Ureter (tissue), 1 donor: ENCODE data around the gene SLC29A1. TPM values are rescaled to one million over a fixed set of nuclear protein-coding genes. Genes with fewer than 3 reads are reported as not detected.
"Not testable (repeated sequence)": the region's sequence is repeated elsewhere in the genome, so short reads cannot be mapped to it uniquely, and the experiment has no call there.

Experiments
- DNase-seq: peaks from one replicate; pipeline ENCODE4 v3.0.0-alpha.2; 2020; ENCODE audit warnings: low spot score
- total RNA-seq: library from RNA; stranded (reverse); gene quantifications from one replicate; pipeline ENCODE4 v1.2.4, GENCODE V29; 2023
- donor health status: DM: yes; HTN: yes; CAD: no.

Gene SLC29A1
- total RNA-seq, result 58.1 TPM

DNA sequence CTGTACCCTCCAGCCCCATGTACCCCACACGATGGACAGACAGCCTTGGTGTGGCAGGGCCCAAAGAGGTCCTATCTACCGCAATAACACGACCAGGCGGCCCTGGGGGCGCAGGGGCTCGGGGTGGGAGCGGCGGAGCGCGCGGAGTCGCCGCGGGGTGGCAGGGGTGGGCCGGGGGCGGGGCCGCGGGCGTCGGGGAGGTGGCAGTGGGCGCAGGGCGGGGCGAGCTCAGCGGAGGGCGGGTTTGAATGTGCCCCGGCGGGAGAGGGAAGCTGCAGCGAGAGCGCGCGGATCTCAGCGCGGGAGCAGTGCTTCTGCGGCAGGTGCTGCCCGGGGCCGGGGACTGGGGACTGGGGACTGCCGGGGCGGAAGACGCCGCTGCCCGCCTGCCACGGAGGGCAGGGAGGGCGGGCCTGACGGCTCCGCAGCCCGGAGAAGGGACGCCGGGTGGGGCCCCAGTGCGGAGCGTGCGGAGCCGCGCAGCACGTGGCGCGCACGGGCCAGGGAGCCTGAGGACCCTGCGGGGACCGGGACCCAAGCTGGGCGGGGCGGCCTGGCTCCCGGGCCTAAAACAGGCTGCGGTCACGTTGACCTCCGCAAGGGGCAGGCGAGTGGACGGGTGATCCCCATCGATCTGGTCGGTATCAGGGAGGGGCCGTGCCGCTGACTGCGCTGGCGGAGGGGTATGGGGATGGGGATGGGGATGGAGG lies at the start of gene SLC29A1:
Gene SLC29A1 (plus strand): TSS at position 277 of the 710 bp plus-strand sequence. CDS start 3,719 bp downstream, outside the sequence.
- DNase-seq, result peak; percentile 83

DNA sequence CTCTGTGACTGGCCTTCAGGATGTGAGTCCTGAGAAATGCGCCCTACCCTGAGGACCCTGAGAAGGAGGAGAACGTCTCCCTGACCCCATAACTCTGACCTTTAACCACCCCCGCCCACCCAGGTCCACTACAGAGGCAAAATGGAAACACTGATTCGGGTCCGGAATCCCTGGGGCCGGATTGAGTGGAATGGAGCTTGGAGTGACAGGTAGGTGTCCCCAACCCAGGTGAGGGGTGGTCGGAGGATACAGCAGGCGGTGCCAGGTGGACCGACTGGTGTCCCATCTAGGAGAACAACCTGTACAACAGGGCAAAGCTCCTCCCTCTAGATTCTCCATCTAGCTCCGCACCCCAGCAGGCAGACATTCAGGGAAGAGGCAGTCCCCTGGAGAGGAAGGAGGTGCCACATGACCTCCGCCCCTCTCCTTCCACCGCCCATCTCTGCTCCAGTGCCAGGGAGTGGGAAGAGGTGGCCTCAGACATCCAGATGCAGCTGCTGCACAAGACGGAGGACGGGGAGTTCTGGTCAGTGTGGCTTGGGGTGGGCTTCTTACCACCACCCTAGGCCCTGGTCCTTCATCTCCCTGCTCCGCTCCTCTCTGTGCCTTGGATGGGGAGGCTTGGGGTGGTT lies 47.1 kb upstream of the SLC29A1 start:
- no peak for DNase-seq

DNA sequence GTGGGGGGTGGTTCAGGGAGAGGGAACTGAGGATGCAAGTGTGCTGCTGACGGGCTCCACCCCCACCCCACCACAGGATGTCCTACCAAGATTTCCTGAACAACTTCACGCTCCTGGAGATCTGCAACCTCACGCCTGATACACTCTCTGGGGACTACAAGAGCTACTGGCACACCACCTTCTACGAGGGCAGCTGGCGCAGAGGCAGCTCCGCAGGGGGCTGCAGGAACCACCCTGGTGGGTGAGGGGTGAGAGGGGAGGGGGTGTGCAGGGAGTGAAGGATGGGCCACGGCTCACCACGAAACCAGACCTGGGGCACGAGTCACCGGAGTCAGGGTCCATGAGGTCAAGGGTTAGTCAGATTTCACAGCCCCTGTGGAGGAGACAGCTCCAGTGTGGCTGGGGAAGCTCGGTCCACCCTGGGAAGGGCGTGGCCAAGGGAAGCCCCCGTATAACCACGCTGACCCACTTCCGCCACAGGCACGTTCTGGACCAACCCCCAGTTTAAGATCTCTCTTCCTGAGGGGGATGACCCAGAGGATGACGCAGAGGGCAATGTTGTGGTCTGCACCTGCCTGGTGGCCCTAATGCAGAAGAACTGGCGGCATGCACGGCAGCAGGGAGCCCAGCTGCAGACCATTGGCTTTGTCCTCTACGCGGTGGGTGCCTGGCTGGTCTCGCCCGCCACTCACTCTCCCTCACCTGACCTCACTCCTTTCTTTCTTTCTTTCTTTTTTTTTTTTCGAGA lies 46.5 kb upstream of the SLC29A1 start:
- DNase-seq, result no peak

DNA sequence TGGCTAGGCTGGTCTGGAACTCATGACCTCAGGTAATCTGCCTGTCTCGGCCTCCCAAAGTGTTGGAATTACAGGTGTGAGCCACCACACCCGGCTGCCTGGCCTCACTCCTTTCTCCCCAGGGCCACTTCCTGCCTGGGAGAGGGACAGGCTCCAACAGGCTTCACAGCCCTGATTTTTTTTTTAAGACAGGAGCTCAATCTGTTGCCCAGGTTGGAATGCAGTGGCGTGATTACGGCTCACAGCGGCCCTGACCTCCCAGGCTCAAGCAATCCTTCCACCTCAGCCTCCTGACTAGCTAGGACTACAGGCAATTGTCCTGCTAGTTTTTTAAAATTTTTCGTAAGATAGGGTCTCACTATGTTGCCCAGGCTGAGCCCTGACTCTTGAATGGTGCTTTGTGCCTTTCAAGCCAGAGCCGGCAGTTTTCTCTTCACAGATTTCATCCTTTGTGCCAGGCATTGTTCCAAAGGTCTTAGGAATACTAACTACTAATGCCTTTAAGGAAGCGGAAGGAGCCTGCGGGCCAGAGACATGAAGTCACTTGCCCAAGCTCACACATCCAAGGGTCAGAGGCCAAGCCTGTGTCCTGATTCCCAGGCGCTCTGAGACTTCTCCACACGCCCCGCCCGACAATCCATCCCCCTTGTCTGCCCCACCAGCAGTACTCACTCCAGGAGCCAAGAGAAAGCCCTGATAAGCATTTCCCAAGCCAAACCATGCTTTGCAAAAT lies 45.5 kb upstream of the SLC29A1 start:
- DNase-seq, result no peak

DNA sequence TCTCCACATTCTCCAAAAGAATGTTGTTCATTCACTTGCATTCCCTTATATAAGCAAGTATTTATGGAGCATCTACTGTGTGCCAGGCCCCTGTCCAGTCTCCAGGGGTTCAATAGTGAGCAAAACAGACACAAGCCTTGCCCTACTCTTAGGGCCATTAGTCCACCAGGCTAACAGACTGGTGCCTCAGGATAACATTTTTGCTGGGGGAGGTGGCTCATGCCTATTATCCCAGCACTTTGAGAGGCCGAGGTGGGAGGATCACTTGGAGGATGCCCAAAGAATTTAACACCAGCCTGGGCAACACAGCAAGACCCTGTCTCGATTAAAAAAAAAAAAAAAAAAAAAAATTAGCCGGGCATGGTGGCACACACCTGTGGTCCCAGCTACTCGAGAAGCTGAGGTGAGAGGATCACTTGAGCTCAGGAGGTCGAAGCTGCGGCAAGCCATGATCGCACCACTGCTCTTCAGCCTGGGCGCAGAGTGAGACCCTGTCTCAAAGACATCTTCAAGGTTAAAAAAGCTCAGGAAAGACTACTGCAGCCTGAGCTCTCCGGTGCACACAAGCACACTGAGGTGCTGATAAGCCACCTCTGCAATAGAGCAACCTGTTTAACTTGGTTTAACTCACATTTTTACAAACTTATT lies 44.8 kb upstream of the SLC29A1 start:
- DNase-seq, result no peak

DNA sequence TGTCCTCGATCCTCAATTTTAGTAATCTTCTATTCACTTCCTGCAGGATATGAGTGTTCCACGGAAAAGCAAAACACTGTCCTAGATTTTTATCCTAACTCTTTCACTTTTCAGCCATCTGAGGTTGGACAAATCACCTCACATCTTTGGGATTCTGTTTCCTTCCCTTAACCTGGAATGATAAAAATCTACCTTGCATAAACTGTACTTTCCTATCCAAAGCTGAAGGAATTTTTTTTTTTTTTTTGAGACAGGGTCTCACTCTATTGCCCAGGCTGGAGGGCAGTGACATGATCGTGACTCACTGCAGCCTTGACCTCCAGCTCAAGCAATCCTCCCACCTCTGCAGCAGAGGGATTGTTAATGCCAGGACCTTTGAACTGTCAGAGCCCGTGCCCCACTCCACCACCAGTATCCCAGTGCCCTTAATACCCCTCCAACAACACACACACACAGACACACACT lies 44.3 kb upstream of the SLC29A1 start:
- no peak for DNase-seq

DNA sequence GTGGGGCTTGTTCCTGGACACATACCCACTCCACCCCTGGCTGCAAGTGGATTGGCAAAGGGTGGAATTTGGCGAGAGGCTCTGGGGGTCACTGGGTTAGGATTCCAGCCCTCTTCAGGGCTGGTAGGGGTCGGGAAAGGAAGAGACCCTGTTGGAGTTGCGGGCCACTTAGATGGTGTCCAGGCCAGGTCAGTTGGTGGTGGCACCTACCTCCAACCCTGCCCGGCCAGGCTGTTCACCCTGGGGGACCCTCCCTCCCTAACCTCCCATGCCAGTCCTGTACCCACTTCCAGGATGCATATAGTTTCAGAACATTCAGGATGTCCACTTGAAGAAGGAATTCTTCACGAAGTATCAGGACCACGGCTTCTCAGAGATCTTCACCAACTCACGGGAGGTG lies 43.7 kb upstream of the SLC29A1 start:
- DNase-seq, result no peak

DNA sequence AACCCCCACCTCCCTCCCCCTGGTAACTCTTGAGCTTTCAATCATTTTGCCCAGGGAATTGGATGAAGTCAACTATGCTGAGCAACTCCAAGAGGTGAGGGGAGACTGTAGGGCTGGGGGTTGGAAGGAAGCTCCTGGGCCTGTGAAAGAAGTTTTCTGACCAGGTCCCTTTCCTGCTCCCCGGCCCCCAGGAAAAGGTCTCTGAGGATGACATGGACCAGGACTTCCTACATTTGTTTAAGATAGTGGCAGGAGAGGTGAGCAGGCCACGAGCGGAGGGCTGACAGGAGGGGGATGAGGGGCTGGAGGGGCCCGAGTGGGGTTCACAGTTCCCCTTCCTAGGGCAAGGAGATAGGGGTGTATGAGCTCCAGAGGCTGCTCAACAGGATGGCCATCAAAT lies 43.0 kb upstream of the SLC29A1 start:
- no peak for DNase-seq

DNA sequence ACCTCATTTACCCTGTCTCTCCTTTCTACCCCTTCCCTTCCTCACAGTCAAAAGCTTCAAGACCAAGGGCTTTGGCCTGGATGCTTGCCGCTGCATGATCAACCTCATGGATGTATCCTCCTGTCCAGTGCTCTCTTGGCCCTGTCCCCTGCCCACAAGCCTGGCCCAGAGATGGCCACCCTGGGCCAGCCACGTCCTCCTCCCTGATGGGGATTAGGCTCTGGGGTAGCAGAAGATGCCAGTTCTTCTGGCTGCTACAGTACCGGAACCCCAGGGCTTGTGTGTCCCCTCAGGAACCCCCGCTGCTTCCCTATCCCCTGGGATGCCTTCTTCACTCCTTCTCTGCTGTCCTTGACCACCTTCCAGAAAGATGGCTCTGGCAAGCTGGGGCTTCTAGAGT lies 42.5 kb upstream of the SLC29A1 start:
- no peak for DNase-seq

DNA sequence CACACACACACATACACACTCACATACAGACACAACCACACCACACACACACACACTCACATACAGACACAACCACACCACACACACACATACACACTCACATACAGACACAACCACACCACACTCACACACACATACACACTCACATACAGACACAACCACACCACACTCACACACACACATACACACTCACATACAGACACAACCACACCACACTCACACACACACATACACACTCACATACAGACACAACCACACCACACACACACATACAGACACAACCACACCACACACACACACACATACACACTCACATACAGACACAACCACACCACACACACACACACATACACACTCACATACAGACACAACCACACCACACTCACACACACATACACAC lies 41.6 kb upstream of the SLC29A1 start:
- not testable (repeated sequence) for DNase-seq

DNA sequence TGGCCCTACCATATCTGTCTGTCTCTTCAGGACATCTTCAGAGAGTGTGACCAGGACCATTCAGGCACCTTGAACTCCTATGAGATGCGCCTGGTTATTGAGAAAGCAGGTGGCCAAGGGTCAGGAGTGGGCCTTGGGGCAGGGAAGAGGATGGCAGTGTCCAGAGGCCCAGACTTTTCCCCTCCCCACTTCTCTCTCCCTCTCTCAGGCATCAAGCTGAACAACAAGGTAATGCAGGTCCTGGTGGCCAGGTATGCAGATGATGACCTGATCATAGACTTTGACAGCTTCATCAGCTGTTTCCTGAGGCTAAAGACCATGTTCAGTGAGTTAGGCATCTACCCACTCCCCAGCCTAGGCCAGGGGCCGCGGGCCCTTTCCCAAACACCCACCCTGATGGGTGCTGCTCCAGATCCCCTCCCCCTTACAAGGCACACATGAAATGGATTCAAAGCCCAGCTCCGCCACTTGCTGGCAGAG lies 40.4 kb upstream of the SLC29A1 start:
- no peak for DNase-seq

DNA sequence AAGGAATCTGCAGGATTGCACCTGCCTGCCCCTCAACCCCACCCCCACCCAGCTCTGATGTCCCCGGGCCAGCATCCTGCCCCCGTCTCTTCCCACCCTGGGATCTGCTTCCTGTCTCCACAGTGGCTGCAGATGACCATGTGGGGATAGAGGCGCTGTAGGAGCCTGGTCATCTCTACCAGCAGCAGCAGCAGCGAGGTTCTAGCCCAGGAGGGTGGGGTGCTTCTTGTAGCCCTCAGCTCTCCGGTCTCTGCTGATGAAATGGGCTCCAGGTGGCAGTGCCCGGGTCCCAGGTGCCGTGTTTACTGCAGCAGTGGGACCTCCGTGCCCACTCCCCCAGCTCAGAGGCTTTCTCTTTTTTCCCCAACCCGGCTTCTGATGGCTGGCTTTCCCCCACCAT lies 39.6 kb upstream of the SLC29A1 start:
- no peak for DNase-seq

DNA sequence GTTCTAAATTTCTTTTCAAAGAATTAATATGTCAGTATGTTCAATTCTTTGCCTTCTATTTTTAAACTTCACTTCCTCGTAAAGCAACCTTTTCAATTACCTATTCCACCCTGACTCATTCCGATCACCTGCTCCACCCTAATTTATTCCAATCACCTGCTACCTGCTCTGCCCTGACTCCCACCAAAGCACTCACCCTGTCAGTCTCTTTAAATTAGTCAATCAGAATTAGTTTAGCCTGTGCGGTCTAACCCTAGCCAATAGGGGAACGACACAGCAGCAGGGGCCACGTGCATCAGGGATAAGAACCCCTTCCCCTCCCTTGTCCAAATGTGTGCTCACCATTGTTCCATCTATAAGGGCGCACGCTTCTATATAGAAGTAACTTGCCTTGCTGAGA lies 38.0 kb upstream of the SLC29A1 start:
- DNase-seq, result not testable (repeated sequence)

DNA sequence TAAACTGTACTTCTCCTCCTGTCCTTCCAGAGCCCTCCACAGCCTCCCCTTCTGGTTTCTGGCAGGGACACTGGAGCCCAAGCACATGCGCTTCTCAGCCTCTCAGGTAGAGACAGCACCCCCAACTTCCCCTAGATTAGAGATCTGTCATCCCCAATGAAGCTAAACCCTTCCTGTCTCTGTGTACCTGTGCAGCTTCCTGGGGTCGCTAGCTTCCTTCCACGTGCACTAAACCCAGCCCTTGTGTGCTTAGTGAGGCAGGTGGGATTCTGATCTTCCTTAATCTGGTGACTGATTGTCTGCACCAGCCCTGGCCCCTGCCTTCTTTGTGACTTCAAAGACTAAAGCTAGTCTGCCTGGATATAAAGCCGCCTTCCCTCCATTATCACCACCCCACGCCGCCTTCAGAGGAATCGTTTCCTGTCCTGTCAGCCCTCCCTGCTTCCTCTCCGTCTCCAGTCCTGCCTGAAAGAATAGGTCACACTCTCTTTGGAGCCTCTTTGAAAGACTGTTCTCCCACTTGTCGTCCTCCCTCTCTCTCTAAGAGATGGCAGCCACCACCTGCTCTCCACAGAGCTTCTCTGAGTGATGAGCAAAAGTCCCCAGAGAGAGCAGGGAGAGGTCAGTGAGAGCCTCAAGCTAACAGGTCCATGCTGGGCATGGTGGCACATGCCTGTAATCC lies 37.3 kb upstream of the SLC29A1 start:
- DNase-seq, result no peak

DNA sequence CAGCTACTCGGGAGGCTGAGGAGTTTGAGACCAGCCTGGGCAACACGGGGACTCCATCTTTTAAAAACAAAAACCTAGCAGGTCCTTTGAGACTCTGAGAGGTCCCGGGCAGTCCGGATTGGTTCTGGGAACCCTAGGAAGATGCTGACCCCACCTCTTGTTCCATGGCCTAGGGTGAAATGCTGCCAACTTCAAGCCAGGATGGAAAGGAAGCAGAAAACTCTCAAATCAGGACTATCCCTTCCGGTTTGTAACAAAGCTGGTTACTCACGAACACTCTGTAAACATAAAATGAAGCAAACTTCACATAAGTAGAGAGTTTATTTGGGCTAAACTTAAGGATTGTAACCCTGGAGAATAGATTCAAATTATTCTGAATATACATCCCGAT lies 36.8 kb upstream of the SLC29A1 start:
- DNase-seq, result no peak

DNA sequence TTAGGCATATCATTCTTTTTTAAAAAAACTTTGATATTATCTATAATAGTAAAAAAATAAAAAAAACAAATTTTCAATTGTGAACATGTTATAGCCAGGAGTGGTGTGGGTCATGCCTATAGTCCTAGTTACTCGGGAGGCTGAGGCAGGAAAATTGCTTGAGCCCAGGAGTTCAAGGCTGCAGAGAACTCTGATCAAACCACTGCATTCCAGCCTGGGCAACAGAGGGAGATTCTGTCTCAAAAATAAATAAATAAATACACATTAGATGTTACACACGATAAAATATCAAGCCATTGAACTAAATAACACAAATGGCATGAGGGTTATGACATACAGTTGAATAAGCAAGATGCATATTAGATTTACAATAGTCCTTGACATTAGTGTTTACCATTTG lies 34.6 kb upstream of the SLC29A1 start:
- no peak for DNase-seq

DNA sequence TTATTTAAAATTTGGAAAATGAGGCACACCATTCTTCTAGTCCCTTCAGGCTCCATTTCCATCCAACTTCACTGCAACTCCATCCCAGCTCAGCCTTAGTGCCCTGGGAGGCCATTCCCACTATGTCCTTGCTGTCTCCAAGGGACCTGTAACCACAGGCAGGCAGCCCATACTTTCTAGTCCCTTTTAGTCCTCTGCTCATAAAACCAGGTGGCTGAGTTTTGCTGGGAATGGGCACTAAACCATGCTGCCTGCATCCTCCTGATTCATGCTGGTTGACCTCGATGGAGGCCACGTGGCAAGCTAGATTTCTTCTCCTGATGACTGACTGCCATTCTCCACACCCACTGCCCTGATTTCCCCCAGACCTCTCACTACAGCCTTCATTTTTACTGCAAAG lies 34.1 kb upstream of the SLC29A1 start:
- no peak for DNase-seq

DNA sequence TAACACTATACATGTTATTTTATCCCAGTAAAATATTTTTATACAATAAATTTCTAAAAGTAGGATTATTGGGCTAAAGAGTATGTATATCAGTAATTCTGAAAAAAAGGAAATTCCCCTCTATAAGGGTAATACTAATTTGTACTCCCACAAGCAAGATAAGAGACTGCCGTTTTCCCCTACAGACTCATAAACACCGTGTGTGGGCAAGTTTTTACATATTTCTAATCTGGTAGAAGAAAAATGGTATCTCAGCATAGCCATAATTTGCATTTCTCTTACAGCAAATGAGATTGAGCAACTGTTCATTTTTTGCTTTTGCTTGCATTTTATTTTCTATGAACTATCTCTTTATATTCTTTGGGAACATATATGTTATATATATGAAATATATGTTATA lies 32.7 kb upstream of the SLC29A1 start:
- DNase-seq, result no peak

DNA sequence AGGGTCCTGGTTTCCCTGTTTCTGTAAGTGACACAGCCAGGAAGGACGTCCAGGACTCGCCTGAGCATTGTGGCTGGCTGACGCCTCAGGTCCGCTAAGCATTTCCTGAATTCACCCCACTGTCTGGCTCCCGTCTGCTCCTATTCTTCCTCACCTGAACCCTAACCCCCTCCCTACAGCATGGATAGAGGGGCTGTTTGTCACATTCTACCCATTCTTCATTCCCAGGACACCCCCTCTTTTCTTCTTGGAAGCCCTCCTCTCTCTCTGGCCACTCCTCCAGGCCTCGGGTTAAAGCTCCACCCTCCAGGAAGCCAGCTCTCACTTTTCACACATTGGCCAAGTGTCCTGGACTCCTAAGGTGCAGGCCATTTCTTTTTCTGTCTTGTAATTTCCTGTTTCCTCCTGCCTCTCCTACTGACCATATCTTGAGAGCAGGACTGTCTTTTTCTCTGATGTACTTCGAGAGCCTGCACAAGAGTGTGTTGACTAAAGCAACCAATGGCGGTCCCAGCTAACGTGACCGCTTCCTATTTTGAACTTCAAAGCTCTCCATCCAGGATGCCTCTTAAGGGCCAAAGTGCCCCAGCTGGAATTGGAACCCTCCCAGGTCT lies 30.9 kb upstream of the SLC29A1 start:
- no peak for DNase-seq

DNA sequence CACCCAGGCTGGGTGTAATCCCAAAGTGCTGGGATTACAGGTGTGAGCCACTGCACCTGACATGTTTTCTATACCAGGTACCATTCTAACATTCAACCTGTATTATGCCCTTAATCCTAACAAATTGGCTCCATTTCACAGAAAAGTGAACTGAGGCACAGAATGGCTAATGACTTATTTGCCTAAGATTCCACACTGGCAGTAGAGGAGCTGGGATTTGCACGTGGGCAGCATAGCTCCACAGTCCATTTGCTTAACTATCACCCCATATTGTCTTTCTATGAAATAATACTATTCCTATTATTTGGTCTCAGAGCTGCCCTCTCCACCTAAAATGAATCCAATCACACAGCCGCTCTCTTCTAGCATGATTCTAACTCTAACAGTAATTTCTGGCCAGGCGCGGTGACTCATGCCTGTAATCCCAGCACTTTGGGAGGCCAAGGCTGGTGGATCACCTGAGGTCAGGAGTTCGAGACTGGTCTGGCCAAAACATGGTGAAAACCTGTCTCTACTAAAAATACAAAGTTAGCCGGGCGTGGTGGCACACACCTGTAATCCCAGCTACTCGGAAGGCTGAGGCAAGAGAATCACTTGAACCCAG lies 30.0 kb upstream of the SLC29A1 start:
- DNase-seq, result no peak
